GM18870 (cell line): ENCODE measurements around the gene RTRAF.

Experiments used
- ATAC-seq: cut with Tn5 transposase; IDR thresholded peaks from one replicate; pipeline ENCODE4 v1.9.1; 2021; ENCODE audit warnings: moderate library complexity; ENCODE audit not compliant: unreplicated experiment

Gene RTRAF

GRCh38 chr14:51993285-51993920 lies 4.1 kb downstream of the RTRAF start:
- no peak for ATAC-seq

GRCh38 chr14:51996148-51996746 lies 6.9 kb downstream of the RTRAF start:
- no peak for ATAC-seq

GRCh38 chr14:51998348-51998747 lies 9.0 kb downstream of the RTRAF start:
- no peak for ATAC-seq

- no peak for ATAC-seq
Measured at GRCh38 chr14:51999084-51999483, 9.7 kb downstream of the RTRAF start.

- ATAC-seq = no peak
Measured at GRCh38 chr14:52000019-52000582, 10.8 kb downstream of the RTRAF start.

- ATAC-seq = no peak
Measured at GRCh38 chr14:52000696-52001095, 11.3 kb downstream of the RTRAF start.

GRCh38 chr14:52002542-52002941 lies 13.2 kb downstream of the RTRAF start:
- ATAC-seq = no peak

- ATAC-seq = no peak
Measured at GRCh38 chr14:52003324-52003723, 14.0 kb downstream of the RTRAF start.

- no peak for ATAC-seq
Measured at GRCh38 chr14:52005625-52006024, 16.3 kb downstream of the RTRAF start.

- ATAC-seq = no peak
Measured at GRCh38 chr14:52006361-52006760, 17.0 kb downstream of the RTRAF start.

- no peak for ATAC-seq
Measured at GRCh38 chr14:52007211-52007610, 17.9 kb downstream of the RTRAF start.

- ATAC-seq = no peak
Measured at GRCh38 chr14:52007637-52008036, 18.3 kb downstream of the RTRAF start.

- ATAC-seq = no peak
Measured at GRCh38 chr14:52008136-52008535, 18.8 kb downstream of the RTRAF start.

GRCh38 chr14:52010173-52010693 lies 20.9 kb downstream of the RTRAF start:
- ATAC-seq = no peak

- no peak for ATAC-seq
Measured at GRCh38 chr14:52011523-52011922, 22.2 kb downstream of the RTRAF start.

GRCh38 chr14:52012635-52013034 lies 23.3 kb downstream of the RTRAF start:
- ATAC-seq = no peak

GRCh38 chr14:52013984-52014600 lies 24.7 kb downstream of the RTRAF start:
- ATAC-seq = no peak

- ATAC-seq = no peak
Measured at GRCh38 chr14:52014601-52015267, 25.4 kb downstream of the RTRAF start.

GRCh38 chr14:52015411-52016030 lies 26.2 kb downstream of the RTRAF start:
- ATAC-seq = no peak

- no peak for ATAC-seq
Measured at GRCh38 chr14:52018252-52018651, 28.9 kb downstream of the RTRAF start.

GRCh38 chr14:52018970-52019369 lies 29.6 kb downstream of the RTRAF start:
- ATAC-seq = no peak
